HG03565 (cell line): ENCODE results near the gene ACTL10.

Source experiments
- ATAC-seq: cut with Tn5 transposase; IDR thresholded peaks from one replicate; pipeline ENCODE4 v1.9.1; 2021; ENCODE audit warnings: mild to moderate bottlenecking, moderate library complexity; ENCODE audit not compliant: unreplicated experiment

Gene ACTL10

GRCh38 chr20:33676121-33676520 is 9.4 kb downstream of the ACTL10 start:
- ATAC-seq, result no peak

GRCh38 chr20:33676652-33677645 is 10.2 kb downstream of the ACTL10 start:
- ATAC-seq, result no peak

DNA sequence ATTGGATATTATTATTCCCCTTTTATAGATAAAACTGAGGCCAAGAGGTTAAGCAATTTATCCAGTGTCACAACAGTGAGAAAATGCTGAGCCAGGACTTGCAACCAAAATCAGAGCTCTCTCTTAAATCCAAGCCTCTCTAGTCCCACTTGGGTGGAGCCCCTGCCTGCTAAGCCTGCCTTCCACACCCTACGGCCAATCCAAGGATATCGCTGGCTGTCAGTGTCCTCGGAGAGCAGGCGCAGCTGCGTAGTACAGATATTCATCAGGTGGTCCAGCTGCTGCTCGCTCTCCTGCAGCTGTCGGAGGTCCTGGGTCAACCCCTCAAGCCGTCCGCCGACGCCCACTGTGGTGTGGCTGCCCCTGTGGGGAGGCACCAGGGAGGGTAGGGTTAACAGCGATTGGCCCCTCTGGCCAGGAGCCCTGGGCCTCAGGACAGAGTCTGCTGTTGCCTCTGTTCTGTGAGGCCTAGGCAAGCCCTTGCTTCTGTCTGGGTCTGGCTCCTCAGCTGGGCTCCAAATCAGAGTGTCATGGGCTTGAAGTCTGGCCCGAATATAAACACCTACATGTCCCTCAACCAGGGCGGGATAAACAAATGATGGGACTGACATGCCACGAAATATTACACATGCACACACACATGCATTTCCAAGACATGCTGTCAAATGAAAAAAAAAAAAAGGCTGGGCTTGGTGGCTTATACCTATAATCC is 11.4 kb downstream of the ACTL10 start:
- no peak for ATAC-seq

DNA sequence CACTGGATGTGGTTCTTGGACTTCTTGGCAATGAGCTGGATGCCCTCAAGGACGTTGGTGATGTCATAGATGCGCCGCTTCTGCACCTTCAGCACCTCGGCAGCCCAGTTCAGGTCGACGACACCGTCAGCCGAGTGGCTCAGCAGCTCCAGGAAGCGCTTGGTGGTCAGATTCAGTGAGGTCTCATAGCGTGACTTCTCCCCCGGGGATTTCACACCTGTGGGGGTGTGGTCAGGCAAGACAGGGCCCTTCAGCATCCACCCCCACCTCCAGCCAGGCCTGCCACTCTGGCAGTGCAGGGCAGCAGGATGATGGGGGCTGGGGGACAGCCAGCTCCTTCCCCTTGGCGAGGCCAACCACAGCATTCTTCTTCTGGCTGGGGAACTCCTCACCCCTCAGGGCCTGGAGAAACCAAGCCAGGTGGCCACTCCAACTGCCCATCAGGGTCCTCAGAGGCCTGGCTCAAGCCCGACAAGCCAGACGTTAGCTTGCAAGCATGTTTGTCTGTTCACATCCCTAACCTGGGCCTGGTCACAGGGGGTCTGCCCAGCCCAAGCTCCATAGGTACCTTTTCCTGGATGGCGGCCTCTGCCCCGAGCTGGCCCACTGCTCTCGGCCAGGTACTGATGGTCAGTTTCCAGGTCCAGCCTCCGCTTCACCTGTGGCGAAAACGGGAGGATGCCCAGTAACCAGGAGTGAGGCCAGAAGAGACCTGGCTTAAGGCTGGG is 13.2 kb downstream of the ACTL10 start:
- ATAC-seq, result peak; percentile 54

- ATAC-seq, result no peak
These were observed 13.9 kb downstream of the ACTL10 start for GRCh38 chr20:33680686-33681085.

- ATAC-seq, result no peak
These were observed 14.5 kb downstream of the ACTL10 start for GRCh38 chr20:33681288-33681687.

DNA sequence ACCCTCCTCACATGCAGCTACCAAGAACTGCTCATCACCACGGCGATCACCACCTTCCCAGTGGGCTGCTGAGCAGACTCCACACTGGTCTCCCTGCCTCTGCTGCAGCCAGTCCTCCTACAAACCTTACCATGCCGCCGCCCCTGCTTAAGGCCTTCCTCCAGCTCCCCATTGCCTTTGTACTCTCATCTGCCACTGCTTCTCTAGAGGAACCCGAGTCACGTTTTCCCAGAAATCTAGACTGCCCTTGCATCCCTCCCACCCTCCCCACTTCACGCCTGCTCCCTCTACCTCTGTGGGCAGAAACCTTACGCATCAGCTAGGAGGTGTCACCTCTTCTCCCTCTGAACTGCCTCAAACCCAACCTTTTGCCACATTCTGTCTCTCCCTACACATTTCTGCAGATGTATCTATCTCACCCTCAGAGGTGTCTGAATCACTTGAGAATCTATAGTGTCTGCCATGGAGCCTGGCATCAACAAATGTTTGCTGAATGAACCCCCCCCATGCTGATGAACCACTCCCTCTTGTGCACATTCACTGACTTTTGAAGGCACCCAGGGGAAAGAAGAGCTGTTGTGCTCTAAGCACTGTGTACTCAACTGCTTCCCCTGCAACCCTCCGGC is 15.1 kb downstream of the ACTL10 start:
- ATAC-seq, result no peak

GRCh38 chr20:33684533-33685327 is 18.0 kb downstream of the ACTL10 start:
- ATAC-seq, result no peak

- peak; percentile 14 for ATAC-seq
These were observed 18.8 kb downstream of the ACTL10 start for GRCh38 chr20:33685328-33686099.

GRCh38 chr20:33686100-33686983 is 19.6 kb downstream of the ACTL10 start, which contains the start of gene E2F1:
Gene E2F1 (minus strand): TSS chr20:33686385. CDS start chr20:33686264, 121 bp downstream.
- peak; percentile 69 for ATAC-seq

GRCh38 chr20:33686984-33687366 is 20.2 kb downstream of the ACTL10 start:
- ATAC-seq, result no peak

DNA sequence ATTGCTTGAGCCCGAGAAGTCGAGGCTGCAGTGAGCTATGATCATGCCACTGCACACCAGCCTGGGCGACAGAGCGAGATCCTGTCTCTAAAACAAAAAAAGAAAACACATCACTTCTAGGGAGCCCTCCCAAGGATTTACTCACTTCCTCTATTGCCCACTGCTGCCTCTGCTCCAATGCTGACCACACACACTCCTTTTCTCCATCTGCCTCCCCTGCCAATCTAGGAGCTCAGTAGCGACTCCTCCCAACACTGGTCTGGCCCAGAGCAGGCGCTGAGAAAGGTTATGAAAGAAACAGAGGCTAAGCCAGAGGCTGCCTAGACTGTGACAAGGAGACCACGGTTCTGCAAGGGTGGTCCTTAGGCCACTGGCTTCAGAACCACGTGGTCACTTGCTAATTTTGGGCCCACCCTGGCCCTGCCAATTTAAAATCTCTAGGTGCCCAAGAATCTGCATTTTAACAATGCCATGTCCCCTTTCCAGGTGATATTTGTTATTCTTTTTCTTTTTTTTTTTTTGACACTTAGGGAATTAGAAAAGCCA is 20.7 kb downstream of the ACTL10 start:
- no peak for ATAC-seq

- no peak for ATAC-seq
These were observed 21.5 kb downstream of the ACTL10 start for GRCh38 chr20:33687993-33688937.

DNA sequence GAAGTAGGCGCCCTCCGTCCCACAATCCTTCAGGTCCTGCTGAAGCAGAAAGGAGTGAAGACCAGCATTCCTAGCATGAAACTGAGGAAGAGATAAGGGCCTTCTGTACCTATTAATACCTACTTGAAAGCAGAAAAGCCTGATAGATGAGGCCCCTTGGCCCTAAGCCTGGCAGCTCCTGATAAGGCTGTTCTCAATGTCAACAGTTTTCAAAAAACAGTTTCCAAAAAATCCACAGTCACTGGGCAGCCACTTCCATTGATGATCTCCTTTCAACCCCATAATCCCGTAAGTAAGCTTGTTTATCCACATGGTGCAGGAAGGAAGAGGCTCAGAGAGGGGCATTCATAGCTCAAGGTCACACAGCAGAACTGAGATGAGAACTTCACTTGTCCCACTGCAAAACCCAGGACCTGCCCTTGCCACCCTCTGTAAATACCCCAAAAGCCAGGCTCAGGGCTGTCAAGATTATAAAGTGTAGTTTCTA is 22.2 kb downstream of the ACTL10 start:
- ATAC-seq, result no peak

DNA sequence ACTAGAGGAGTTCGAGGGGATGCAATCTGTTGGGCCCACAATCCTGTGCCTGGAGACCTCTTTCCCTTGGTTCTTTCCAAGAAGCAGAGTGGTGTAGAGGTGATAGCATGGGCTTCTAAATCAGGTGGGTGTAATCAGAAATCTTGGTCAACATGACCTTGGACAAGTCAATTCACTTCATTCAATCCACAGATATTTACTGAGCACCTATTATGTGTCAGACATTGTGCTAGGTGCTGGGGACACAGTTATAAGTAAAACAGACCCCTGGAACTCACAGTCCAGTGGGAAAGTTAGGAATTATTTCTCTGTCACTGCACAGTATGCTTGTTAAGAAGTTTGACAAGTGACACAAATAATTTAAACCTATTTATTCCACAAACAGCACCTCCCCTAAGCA is 22.8 kb downstream of the ACTL10 start:
- ATAC-seq, result no peak

DNA sequence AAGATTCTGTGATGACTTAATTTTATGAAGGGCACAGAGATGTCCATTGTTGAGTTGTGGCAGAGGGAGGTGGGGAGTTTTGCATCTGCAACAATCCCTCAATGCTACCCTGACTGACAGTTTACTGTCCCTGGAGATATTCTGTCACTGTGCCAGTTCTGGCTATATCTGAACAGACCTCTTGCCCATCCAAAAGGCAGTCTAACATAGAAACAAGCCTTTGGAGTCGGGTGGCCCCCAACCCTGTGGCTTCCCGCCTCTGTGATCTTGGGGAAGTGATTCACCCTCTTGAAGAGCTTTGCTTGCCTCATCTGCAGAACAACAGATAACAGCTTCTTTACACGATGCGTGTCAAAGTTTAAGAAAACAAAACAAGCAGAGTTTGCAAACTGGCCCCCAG is 23.2 kb downstream of the ACTL10 start:
- no peak for ATAC-seq

GRCh38 chr20:33693289-33693688 is 26.5 kb downstream of the ACTL10 start:
- ATAC-seq, result no peak
